ENCODE results near the gene PIK3CD.

DNA sequence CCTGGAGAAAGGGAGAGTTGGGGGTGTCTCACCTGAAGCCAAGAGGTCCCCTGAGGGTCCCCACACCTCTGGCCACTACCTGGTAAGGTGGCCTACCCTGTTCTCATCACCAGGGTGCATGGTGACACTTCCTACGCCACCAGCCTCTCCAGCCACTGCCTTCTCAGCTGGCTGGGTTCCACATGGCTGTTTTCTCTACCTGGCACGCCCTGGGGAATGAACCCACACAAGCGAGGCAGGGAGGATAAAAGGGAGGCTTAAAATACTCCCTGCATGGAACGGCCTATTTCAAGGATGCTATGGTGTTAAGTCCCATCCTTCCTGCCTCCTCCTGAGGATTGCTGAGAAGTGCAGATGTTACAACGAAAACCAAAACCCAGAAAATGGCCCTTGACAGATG is 84.7 kb downstream of the PIK3CD start:
- TF ChIP-seq, protein P1, sequence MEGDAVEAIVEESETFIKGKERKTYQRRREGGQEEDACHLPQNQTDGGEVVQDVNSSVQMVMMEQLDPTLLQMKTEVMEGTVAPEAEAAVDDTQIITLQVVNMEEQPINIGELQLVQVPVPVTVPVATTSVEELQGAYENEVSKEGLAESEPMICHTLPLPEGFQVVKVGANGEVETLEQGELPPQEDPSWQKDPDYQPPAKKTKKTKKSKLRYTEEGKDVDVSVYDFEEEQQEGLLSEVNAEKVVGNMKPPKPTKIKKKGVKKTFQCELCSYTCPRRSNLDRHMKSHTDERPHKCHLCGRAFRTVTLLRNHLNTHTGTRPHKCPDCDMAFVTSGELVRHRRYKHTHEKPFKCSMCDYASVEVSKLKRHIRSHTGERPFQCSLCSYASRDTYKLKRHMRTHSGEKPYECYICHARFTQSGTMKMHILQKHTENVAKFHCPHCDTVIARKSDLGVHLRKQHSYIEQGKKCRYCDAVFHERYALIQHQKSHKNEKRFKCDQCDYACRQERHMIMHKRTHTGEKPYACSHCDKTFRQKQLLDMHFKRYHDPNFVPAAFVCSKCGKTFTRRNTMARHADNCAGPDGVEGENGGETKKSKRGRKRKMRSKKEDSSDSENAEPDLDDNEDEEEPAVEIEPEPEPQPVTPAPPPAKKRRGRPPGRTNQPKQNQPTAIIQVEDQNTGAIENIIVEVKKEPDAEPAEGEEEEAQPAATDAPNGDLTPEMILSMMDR (conservative IDR thresholded peaks at IDR 0.05): no peak
- TF ChIP-seq EZH2 (IDR thresholded peaks at IDR 0.05; ENCODE audit: low read depth): no peak

Data from PC-9 (cell line).